GM18520 (cell line): ENCODE data around the gene LLGL2.

Experiments
- ATAC-seq: cut with Tn5 transposase; IDR thresholded peaks from one replicate; pipeline ENCODE4 v1.9.1; 2021; ENCODE audit not compliant: unreplicated experiment

The LLGL2 gene

GRCh38 chr17:75521951-75522727 lies 3.4 kb upstream of the LLGL2 start:
- no peak for ATAC-seq

DNA sequence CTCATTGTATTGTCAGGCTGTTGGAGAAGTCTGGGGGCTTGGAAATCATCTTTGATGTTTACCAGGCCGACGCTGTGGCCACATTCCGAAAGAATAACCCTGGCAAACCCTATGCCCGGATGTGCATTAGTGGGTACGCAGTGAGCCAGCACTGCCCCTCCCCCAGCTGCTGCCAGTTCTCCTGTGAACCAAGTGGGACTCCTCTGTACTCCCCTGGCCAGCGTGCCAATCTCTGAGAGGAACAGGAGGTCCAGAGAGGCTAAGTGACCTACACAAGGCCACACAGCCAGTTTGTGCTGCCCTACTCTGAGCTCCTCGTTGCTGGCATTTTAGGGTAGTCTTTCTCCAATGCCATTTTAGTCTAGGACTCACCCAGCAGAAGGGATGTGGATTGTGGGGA lies 1.9 kb upstream of the LLGL2 start:
- no peak for ATAC-seq

DNA sequence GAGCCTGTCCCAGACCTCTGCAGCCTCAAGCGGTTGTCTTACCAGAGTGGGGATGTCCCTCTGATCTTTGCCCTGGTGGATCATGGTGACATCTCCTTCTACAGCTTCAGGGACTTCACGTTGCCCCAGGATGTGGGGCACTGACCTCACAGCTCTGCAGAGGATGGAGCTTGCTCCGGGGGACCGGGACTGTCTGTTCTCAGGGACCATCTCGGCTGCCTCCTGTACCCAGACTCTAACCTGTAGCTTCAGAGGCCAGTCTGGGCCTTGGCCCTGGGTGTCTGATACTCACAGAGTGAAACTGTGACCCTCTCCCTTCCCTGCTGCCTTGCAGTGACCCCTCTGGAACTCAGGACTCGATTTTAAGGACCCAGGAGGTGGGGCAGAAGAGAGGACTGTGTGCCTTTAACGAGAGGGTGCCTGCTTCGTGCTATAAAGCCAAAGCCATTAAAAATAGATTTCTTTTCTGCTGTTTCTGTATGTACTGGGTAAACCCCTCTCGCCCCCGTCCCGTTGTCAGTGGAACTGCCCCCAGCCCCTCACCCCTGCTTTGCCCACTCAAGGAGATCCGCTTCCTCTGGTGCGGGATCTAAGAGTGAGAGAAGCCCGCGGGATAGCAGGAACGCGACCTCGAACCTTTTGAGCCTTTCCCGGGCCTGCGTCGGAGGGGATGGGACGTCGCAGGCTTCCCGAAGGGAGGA lies 1.1 kb upstream of the LLGL2 start:
- no peak for ATAC-seq

DNA sequence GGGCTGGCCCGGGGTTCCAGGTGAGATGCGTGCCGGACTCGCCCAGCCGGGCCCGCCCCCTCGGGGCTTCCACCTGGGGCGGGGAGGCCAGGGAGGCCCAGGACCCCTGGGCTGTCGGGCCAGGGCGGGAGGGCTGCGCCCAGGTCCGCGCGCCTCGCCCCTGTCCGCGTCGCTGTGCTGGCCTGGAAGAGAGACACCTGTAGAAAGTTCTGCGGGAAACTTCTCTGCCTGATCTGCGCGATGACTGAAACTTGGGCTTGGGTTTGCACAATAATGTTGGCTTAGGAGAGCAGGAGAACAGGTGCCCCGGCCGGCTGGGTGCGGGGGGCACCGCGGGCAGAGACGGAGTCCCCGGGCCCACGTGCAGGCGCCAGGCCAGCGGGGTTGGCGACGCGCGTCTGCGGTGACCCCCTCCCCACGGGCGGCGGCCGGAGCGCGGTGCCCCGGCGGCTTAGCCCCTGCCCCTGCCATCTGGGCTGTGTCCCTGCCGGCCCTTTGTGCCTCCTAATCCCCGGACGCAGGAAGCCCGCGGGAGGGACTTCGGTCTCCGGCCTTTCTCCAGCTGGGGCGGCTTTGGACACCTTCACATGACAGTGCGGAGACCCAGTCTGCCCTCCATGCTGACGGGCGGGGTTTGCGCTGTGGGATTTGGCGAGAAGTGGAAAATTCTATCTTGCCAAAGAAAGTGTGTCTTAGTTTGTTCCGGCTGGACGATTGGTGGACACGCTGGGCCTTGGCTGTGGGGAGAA lies 483 bp downstream of the LLGL2 start:
- no peak for ATAC-seq

GRCh38 chr17:75526555-75527270 lies 1.2 kb downstream of the LLGL2 start:
- no peak for ATAC-seq

DNA sequence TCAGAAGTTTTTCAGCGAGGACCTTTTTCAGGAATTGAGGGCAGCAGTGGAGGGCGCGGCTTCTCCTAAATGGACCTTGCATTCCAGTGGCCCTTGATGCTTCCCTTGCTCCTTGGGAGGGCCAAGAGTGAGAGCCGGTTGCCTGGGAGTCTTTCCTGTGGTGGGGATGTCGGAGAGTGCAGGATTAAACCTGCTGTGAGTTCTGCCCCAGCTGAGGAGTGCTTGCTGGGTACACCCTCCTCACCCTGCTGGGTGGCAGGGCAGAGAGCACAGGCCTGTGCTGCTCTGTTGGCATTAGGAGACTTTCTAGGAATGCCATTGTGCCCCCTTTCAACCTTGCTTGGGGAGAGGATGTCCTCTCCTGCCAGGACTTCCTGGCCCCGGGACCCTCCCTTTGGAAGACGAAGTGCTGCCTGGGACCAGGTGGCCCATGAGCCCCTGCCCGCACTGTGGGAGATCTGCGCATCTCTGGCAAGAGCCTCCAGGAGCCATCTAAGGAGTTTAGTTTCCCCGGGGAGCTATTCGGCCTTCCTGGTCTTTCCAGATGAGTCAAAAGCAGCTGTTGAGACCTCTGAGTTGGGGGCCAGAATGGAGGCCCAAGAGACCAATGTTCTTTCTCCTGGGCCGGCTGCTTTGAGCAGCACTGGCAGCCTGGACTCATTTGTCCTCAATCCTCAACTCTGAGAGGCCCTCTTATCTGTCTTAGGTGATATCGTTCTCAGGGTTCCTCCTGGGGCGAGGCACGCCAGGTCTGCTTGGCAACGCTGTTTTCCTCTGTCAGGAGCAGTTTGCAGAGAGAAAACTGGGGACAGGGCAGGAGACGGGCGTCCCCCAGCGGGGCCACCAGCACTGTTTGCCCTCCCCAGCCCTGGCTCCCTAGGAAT lies 5.6 kb downstream of the LLGL2 start:
- no peak for ATAC-seq

- no peak for ATAC-seq
These were observed 6.2 kb downstream of the LLGL2 start for GRCh38 chr17:75531721-75532072.

- no peak for ATAC-seq
These were observed 9.6 kb downstream of the LLGL2 start for GRCh38 chr17:75535119-75535537.

DNA sequence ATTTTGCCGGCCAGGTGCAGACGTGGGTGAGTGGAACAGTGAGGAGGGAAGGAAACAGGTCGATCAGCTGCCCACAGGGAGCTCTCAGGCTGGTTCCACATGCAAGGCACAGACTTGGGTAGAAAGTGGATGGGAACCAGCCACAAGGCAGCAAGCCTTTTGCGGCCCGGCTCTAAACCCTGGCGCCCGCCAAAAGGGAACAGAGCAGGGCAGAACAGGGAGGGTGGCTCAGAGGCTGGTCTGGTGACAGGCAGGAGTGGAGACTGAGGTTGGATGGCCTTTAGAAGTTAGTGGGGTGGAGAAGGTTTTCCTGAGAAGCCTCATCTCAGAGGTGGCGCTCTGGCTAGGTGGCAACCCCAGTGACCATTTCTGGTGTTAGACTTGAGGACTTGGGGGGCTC lies 10.4 kb downstream of the LLGL2 start:
- ATAC-seq, result no peak

- no peak for ATAC-seq
These were observed 10.9 kb downstream of the LLGL2 start for GRCh38 chr17:75536366-75536765.

DNA sequence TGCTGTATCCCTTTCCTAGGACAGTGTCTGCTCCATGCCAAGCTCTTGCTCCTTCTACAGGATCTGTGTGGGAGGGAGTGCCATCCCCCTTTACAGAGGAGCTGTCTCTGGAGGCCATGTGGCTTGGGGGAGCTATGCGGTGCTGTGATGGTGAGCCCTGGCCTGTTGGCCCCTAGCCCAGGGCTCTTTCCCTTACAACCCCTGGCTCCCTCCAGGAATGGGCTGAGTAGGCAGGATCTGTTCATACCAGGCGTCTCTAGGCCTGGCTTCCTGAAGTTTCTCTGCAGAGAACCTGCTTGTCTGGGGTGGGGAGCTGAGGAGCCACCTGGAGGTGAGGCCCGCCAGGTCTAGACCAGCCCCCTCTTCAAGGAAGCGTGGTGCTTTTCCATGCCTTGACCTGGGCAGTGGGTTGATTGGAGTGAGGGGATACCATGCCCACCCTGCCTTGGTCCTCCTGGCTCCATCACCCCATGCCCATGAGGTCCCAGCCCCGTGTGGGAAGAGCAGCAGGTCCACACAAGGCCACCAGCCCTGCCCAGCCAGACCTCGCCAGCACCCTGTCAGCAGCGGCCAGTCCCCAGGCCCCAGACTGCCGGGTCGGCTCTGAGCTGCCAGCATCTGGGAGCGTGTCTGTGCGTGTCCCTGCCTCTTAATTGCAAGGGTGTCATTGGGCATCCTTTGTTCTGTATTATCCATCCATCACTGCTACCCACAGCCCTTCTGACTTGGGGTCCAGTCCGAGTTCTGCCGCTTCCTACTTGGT lies 14.7 kb downstream of the LLGL2 start:
- ATAC-seq, result no peak

- no peak for ATAC-seq
These were observed 15.5 kb downstream of the LLGL2 start for GRCh38 chr17:75540923-75541503.

GRCh38 chr17:75542229-75542628 lies 16.7 kb downstream of the LLGL2 start:
- no peak for ATAC-seq

GRCh38 chr17:75542728-75543336 lies 17.3 kb downstream of the LLGL2 start:
- no peak for ATAC-seq

GRCh38 chr17:75544250-75544649 lies 18.8 kb downstream of the LLGL2 start:
- ATAC-seq, result no peak

DNA sequence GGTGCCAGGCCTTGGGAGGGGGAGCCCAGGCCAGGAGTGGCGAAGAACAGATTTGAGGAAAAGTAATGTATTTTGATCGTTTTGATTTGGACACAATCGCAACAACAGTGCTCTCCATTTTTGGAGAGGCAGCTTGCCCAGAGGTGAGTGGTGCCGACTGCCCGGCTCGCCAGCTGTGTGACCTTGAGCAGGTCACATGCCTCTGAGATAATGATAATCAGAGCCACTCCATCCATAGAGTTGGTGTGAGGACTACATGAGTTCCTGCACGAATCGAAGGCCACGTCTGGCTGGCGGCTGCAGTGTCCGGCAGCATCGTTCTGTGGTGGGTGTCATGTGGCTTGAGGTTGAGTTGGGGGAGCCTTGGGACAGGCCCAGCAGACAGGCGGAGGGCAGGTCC lies 20.7 kb downstream of the LLGL2 start:
- ATAC-seq, result no peak

DNA sequence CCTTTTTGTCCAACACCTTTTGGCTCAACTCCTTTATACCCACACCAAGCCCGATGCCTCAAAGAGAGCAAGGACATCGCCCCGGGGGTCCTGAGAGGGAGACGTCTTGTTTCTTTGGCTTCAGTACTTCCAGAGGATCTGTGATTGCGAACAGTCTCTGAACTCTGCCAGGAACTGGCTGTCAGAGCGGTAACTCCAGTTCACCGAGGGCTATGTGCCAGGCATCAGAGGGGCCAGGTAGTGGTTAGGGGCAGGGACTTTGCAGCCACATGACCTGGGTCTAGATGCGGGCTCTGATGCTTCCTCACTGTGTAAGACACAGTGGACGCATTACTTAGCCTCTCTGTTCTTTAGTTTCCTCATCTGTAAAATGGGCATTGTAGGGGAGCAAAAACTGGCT lies 21.6 kb downstream of the LLGL2 start:
- ATAC-seq, result no peak

GRCh38 chr17:75548813-75549212 lies 23.3 kb downstream of the LLGL2 start:
- no peak for ATAC-seq
